Measurements from ENCODE around the gene DOCK4.

DOCK4 gene

DNA sequence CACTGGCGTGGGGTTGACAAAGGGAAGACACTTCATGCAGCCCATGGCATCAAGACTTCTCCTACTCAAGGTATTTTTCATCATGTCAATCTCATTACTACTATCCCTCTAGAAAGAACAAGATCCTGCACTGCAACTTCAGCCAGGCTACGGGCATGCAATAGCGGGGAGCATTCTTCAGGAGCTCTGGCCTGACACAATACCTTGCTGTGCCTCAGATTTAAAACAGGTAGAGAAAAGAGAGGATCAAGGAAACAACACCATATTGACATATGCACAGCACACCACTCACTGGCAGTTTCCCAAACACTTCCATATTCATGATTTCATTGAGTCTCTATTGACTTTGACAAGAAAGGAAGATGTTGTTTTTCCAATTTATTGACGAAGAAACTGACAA lies 51.5 kb downstream of the DOCK4 start:
- no peak for DNase-seq

DNA sequence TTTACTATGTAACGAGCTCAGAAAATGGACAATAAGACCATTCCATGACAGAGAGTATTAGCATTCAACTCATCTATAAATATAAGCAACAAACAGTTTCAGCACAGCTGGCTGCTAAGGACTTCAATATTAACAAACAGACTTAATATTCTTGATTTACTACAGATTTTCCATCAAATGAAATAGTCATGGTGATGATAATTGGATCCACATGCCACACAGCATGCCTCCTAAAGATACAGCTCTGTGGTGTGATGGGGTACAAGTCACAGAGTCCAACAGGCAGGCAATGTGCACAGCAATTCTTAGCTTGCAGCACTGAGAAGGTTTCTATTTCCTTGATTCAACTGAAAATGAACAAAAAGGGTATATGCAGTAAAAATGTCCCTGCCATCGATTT lies 54.0 kb downstream of the DOCK4 start:
- no peak for DNase-seq

DNA sequence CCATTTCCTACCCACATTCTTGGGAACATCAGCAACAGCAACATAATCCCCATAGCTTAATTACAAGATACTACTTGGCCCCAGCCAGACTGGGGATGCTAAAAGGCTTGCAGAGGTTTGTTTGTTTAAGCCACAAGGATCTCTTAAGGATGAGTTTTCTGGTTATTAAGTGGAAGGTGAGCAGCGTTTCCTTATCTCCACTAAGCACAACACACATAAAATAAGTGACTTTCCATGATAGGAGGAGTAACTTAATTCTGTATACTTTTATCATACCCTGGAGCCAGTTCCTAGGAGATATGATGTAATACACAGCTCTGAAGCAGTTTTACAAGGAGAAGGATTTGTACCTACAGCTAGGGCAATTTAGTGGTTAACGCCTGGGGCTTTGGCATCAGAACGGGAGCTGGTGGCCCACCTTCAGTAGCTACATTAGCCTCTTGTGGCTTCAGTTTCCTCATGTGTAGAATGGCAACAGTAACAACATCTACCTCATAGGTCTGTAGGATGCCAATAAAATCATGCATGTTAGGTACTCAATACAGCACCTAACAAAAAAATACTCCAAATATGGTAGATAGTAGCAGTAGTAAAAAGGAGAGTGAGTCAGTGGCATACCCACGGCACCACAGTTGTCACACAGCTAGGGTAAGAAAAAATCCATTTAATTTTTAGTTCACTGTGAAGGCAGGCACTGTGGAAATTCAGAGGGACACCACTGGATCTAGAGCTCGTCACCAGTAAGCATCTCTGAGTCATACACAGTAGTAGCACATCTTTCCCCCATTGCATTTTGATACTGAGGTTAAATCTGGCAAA lies 55.2 kb downstream of the DOCK4 start:
- no peak for DNase-seq

DNA sequence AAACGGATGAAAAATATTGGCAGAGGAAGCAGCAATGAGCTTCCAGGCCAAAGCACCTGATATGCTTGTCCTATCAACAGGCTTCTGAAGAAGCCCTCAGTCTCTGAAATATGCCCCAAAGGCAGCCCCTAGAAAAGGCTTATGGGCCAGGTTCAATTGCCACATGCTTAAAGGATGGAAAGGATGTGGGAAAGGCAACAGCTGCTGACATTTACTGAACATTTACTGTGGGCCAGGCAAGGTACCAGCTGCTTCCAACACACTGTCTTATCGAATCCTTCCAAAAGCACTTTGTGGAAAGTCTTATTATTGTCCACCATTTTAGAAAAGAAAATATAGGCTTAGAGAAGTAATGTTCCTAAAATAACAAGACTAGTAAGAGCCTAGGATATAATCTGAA lies 56.5 kb downstream of the DOCK4 start:
- DNase-seq, result no peak

DNA sequence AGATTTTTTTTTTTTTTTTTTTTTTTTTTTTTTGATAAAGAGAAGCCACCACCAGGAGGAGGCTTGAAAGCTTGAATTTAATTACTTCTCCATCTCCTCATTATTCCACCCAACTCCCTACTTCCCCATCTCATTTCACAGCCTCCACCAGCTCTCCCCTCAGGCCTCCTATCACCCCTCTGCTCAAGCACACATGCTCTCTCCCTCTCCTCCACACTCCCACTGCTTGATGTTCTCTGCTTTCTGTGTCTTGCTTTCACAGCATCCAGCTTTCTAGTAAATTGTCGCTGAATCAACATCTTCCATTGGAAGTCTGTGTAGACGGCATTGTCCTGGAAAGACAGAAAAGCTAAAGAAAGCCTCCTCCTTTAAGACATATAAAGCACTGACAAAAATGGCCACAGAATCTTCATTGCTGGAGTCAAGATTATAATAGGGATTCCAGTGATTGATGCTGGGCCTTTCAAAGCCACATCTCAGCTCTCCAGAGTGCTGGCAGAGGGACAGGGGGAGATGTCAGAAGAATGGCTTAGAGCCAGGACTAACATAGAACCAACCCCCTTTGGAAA lies 58.3 kb downstream of the DOCK4 start:
- DNase-seq, result no peak

DNA sequence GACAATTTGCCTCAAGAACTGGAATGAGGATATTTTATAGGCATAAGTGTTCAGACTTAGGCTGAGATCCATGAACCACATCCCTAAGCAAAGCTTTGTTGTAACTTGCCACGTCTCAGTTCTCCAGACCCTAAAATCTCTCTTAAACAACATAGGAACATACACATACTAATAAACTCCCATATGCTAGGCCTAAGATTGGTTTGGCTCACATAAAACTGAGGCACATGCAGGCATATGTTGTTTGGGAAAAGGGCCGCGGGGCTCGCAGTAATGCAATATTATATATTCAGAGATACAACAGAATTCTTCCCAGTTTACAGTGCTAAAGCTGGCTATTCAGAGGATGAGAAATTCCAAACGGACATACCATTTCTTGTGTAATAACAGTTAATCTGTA lies 61.0 kb downstream of the DOCK4 start:
- no peak for DNase-seq

DNA sequence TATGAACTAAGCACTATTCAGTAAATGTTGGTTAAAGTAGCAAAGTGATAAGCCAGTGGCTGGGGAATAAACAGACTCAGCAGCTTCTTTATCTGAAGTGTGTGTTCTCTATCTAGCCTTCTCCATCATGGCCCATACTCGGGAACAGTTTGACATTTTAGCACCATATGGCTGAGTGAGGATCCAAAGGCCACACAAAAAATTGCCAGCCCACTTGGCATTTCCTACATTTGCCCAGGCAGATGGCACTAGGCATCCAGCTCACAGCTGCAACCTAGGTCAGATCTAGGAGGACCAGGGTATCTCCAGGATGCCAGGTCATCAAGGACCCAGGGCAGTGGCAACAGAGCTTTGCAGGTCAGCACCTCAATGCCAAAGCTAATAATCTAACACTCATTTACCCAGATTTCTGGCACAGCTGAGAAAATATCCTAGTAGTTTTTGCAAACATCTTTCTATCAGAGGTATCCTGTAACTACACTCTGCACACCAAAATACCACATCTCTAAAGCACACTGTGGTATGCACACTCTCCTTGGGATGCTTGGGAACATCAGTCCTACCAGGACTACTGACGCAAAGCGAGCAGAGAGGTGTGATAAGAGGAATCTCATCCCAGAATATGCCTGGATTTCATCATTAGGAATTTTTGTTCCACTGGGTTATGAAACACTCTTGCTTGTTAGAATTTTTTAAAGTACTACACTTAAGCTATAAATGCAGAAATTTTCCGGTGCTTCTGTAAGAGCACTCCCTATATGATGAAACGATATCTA lies 61.7 kb downstream of the DOCK4 start:
- no peak for DNase-seq

DNA sequence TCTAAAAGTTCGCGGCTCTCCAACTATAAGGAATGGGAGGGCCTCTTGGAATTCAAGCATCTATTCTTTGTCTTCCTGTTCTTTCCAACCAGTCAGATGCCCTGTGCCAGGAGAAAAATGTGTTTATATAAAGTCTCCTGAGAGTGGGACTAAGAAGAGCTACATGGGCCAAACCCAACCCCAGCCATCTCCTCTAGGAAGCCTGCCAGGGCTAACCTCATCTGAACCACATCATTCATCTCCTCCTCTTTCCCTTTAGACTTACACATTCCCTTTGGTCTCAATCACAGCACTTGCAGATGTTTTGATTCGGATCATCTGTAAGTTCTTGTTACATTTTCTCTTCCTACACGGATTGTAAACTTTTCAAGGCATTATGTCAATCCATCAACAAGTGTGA lies 62.6 kb downstream of the DOCK4 start:
- no peak for DNase-seq

DNA sequence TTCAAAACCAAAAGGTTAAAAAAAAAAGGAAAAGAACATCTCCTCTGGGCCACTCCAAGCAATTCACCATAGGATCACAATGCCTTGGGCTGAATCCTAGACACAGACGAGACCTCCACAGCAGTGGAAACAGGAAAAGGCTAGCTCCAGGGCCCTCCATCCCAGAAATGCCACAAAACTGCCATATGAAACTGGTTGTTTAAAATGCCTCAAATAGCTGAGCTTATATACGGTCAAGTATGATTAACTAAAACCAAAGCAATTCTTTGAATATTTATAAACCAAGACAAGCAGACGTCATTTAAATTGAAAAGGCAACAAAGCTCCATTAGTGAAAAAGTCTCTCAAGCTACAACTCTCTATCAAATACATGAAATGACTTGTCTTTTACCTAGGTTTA lies 63.1 kb downstream of the DOCK4 start:
- no peak for DNase-seq

DNA sequence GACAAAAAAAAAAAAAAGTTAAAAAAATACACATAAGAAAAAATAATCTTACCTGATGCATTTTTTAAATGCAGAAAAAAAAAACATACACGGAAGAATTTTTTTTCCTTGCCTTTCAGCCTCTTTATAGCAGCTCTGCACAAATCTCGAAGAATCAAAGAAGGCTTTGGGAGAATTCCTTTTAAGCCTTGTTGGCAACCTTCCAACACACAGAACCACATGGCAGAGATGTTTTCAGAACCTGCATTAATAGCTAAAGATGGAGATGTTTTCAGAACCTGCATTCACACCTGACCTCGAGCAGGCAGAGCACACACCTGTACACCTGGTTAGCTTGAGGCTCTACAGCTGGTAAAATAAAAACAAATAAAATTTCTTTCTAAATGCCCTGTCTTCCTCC lies 65.6 kb downstream of the DOCK4 start:
- DNase-seq, result no peak

DNA sequence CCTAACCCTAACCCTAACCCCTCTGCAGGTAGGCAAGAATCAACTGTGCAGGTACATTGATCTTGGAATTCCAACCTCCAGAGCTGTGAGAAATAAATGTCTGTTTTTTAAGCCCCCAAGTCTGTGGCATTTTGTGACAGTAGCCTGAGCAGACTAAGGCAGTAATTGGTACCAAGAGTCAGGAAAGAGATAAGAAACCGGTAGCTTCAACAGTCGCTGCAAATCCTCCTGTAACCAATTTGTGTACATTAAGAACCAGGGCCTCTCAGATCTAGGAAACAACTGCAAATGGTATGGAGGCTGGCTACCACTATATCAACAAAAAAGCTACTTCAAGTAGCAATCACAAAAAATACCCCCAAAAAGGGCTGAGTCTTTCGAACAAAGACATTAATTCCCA lies 67.3 kb downstream of the DOCK4 start:
- DNase-seq, result no peak

DNA sequence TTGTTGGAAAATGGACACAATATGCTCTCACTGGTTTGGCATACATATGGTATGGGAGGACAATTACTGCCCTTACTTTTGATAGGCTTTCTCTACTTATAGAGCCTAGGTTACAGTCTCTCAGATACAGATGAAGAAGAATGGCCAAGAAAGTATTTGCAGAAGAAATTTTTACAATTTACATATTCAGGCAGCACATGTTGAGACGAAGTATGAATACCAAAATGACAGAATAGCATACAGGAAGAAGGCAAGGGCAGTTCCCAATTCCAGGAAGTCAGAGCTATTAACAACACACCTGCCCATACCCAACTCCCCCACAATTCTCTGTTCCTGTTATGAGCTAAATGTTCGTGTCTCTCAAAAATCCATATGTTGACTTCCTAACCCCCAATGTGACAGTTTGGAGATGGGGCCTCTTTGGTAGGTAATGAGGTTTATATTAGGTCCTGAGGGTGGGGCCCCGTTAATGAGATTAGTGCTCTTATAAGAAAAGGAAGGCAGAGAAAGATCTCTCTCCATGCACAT lies 67.8 kb downstream of the DOCK4 start:
- DNase-seq, result no peak

DNA sequence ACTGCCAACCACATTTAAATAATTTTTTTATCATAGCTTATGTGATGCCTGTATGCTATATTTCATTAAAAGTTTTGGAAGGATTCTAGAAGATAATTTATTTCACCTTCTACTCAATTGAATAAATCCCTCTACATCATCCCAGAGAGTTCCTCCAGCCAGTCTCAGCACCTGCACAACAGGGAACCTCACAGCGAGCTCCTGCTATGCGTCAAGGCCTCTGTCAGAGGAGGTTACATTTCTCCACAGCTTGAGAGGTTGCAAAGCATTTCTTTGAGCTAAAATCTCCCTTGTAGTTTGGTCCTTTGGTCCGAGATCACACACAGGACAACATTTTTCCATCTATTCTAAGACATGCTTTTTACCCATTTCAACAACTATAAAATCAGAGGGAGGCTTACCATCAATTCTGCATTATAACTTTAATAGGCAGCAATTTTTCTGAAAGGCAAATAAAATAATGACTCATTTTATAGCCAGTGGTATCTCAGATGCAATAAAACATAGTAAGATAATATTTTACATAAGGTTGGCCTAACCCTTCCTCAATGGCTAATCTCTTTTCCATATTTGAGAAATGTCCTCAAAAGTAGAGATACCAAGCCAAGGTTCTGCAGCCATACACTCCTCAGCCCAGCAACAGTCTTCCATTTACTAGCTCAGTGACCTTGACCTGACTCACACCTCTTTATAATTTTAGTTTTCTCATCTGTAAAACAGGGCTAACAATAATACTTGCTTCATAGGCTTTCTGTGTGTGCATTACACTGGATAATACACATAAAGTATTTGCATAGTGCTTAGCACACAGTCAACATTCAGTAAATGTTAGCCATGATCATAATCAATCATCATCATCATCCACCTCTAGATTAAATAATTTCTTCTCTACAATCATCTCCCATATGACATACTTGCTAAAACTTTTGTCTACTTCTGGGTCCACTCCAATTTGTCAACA lies 68.8 kb downstream of the DOCK4 start:
- no peak for DNase-seq

DNA sequence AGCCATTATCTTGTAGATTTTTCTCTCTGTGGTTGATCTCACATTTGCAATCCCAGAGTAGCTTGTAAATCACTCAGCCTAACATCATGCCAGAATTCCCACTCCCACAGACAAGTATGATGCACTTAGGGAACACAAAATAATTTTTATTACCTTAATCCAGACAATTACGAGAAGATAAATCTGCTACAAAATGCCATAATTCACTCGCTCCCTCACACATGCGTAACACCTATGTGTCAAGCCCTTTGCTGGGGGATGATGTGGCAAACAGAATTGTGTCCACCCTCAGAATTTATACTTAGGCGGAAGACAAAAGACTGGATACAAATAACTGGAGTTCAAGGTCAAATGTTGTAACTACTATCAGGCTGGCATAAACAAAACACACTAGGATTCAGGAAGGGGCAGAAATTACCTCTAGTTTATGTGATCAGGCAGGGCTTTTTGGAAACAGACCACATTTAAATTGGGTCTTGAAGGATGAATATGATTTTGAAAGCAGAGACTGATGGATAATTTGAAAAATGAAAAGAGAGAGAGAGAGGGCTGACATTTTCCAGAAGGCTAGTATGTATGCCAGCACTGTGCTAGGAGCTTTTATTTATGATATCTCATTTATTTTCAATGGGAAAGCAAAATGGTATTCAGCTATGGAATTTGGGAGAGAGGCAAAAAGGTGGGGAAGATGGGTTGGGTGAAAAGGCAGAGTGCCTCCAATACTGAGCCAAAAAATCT lies 69.8 kb downstream of the DOCK4 start:
- DNase-seq, result no peak

DNA sequence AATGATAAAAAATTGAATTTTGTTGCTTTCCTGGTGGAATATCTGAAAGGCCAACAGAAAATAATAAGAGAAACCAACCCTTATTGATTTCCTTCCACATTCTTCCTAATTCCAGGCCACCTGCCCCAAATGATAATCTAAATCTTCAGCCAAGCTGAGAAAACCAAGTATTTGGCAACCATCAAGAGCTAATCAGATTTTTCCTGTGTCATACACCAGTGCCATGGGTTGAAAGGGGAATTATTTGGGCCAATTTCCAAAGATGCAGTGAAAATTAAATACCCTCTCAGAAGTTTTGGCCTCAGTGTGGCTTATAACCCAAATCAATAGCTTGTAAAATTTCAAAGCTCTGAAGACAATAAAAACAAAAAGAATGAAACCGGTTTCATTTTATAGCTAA lies 70.4 kb downstream of the DOCK4 start:
- DNase-seq, result no peak

DNA sequence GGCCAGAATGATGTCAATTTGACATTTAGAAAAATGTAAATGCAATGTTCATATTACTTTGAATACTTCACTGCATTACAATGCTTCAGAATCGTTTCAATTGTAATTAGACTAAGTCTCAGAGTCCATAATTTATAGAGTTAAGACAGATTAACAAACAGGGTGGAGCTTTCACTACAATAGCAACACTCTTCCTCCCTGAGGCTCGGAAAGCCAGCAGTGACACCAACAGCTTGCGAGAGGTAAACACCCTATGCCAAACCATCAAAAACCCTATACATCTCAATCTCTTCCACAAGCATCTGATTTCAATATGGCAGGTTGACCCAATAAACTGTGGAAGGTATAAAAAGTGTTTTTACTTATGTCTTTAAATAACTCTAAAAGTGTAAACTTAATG lies 72.2 kb downstream of the DOCK4 start:
- no peak for DNase-seq

DNA sequence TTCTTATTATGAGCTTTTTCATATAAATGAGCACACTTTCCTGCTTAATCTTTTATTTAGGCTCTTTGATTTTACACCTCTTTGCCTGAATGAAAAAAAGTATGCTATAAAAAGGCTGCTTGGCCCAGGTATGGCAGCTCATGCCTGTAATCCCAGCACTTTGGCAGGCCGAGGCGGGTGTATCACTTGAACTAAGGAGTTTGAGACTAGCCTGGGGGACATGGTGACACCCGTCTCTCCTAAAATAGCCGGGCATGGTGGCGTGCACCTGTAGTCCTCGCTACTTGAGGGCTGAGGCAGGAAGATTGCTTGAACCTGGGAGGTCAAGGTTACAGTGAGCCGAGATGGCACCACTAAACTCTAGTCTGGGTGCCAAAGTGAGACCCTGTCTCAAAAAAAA lies 72.9 kb downstream of the DOCK4 start:
- no peak for DNase-seq

DNA sequence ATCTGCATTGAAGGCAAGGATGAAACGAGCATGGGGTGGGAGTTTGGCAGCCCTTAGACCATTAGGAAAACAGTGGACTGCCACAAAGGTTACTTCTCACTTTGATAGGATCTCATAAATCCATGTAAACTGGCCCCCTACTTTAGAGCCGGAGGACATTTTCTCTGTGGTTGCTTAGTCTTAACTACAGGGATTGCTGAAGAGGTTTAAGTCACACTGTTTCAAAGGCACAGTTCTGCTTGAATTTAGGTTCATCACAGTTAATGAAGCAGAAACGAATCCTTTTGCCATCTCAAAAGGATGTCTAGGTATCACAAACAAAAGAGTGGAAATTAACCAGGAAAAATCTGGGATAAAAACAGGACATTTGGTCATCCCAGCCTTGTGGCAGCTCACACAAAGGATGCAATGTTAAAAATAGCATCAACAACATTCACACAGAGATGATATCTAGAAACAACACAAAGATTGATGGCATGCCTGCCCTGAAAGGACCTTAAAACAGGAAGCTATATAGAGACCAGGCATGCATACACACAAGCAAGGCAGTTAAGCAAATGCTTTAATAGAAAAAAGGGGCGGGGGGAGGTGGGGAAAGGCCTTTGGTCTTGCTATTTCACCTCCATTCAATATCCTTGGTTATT lies 74.0 kb downstream of the DOCK4 start:
- DNase-seq, result no peak

DNA sequence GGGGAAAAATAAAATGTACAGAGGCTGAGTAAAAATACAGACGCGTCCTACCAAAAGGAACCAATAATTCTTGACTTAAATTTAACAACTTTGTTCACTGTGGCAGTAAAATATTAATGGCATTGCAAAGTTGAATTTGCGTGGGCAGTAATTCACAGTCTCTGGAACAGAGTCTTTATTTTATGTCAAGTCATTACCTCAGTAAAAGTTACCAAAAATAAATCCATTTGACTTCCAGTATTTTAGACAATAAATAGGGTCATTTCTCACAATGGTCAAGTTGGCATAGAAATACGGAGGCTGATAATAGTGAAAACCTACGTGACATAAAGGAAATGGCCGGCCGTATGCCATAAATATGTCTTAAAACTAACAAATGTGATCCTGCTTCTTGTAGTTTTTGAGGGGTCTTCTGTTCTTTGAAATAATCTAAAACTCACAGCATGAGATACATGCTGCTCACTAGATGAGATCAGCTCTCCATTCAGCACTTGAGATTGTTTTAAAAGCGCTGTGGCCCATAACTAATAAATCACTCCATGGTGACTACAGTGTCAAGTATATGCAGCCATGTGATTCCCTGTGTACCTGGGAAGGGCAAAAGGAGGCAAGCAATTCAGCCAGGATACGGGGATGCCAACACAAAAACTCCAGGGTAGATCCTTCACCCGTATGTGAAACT lies 75.3 kb downstream of the DOCK4 start:
- peak; percentile 8 to 19 for DNase-seq

DNA sequence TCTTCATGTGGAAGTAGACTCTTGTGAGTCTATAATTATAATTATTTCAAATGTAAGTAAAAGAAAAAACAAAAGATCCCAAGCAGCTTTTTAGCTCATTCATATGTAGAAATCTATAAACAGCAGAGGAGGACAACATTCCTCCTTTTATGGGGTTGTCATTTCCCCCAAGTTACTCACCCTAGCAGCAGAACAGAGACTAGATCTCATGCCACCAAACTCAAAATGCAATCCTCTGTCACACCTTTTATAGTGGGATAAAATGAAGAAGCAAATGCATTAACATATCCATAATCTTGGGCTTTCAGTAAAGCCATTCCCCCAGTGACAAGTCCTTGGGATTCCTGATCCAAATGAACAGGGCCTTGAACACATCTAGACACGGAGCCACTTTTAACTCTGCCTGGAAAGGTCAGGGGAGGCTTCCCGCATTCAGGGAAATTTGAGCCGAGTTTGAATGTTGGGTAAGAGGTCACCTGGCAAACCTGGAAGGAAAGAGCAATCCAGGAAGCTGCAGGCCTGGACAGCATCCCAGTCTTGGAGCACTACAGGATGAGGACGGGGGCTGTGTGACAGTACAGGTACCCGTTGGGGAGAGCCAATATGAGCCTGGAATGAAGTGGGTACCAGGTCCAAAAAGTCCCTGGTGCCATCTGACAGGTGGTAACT lies 76.4 kb downstream of the DOCK4 start:
- DNase-seq, result peak in 1 of 2 experiments; percentile 17

Data from SHP77 (cell line).